Mucosa of rectum (tissue), 2 donors: Measurements from ENCODE around the gene P3H2.

ENCODE experiments used
- H3K27ac ChIP-seq, 2 donors: one replicate each; pipeline ENCODE4 v1.7.0; 2013; ENCODE audit warnings: inconsistent platforms in 2 of 2, low read depth in 2 of 2, low read length in 2 of 2
- H3K27me3 ChIP-seq, 2 donors: one replicate each; pipeline ENCODE4 v1.7.0; 2013; ENCODE audit warnings: low read length in 2 of 2; ENCODE audit not compliant: control insufficient read depth in 2 of 2, insufficient read depth in 2 of 2
- H3K36me3 ChIP-seq, 2 donors: one replicate each; pipeline ENCODE4 v1.7.0; 2013; ENCODE audit warnings: low read length in 2 of 2; ENCODE audit not compliant: control insufficient read depth in 2 of 2, insufficient read depth in 2 of 2
- H3K4me1 ChIP-seq, 2 donors: one replicate each; pipeline ENCODE4 v1.7.0; 2013; ENCODE audit warnings: low read length in 2 of 2, mild to moderate bottlenecking in 1 of 2; ENCODE audit not compliant: control insufficient read depth in 2 of 2, insufficient read depth in 2 of 2
- H3K4me3 ChIP-seq, 2 donors: one replicate each; pipeline ENCODE4 v1.7.0; 2013; ENCODE audit warnings: low read length in 2 of 2
- H3K9ac ChIP-seq, 2 donors: one replicate each; pipeline ENCODE4 v1.7.0; 2013; ENCODE audit warnings: low read length in 2 of 2, low read depth in 1 of 2, mild to moderate bottlenecking in 1 of 2
- H3K9me3 ChIP-seq, 2 donors: one replicate each; pipeline ENCODE4 v1.7.0; 2013; ENCODE audit warnings: low read length in 2 of 2; ENCODE audit not compliant: control insufficient read depth in 2 of 2
- donor health status: healthy.
- donor health status: Normal muscosa, but diverticular disease.

P3H2 gene

GRCh38 chr3:190116551-190117067 lies 4.1 kb downstream of the P3H2 start:
- H3K36me3 ChIP-seq = no peaks in the 10 kb centered on the region

DNA sequence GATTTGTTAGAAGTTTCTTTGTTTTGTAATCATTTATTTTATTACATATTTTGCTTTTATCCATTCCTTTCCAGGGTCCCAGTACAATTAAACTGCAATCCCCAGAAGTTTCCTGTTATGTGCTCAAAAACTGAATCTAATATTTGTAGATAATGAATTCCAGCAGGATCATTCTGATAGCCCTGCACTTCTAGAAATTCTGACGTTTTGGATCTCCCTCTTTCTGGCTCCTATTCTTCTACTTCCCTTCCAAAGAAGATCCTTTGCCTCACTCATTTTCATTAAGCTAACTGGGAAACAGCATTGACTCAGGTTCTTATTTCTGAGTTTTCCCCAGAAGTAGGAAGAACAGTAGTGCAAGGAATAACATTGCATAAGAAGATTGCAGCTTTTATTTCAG lies 9.9 kb downstream of the P3H2 start:
- H3K36me3 ChIP-seq = no peaks in the 10 kb centered on the region
- H3K4me1 ChIP-seq = no peaks in the 10 kb centered on the region
- no peaks in the 10 kb centered on the region for H3K9me3 ChIP-seq
- no peak overlapping the region for H3K9ac ChIP-seq
- H3K4me3 ChIP-seq = no peak overlapping the region
- no peaks in the 10 kb centered on the region for H3K27me3 ChIP-seq
- no peak overlapping the region for H3K27ac ChIP-seq

More at GRCh38 chr3:190116551-190117067, 4.1 kb downstream of the P3H2 start:
- peaks cover 5 to 7% of the 10 kb centered on the region in 2 donors for H3K4me1 ChIP-seq
- no peak overlapping the region for H3K4me3 ChIP-seq
- peaks cover 0 to 5% of the 10 kb centered on the region in 2 donors for H3K27me3 ChIP-seq
- H3K27ac ChIP-seq = no peak overlapping the region
- H3K9me3 ChIP-seq = no peaks in the 10 kb centered on the region
- no peak overlapping the region for H3K9ac ChIP-seq

DNA sequence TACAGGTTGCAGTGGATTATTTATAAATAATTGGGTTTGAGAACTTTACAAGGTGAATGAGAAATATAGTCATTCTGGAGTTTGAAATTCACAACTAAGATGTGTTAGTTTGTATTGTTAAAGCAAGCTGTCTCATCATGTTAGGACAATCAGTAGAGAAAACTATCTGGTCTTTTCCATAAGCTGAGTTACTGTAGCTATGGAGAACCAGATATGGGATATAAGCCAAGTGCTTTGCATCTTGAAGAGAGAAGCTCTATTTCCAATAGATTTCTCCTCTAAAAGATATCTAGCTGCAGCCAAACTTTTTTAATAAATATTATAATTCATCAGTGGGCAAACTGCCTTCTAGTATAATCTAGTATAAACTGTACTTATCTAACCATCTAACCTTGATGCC lies 11.3 kb downstream of the P3H2 start:
- H3K4me1 ChIP-seq = no peaks in the 10 kb centered on the region
- no peaks in the 10 kb centered on the region for H3K36me3 ChIP-seq
- H3K4me3 ChIP-seq = no peak overlapping the region
- H3K9me3 ChIP-seq = no peaks in the 10 kb centered on the region
- H3K27ac ChIP-seq = no peak overlapping the region
- no peak overlapping the region for H3K9ac ChIP-seq
- H3K27me3 ChIP-seq = no peaks in the 10 kb centered on the region

DNA sequence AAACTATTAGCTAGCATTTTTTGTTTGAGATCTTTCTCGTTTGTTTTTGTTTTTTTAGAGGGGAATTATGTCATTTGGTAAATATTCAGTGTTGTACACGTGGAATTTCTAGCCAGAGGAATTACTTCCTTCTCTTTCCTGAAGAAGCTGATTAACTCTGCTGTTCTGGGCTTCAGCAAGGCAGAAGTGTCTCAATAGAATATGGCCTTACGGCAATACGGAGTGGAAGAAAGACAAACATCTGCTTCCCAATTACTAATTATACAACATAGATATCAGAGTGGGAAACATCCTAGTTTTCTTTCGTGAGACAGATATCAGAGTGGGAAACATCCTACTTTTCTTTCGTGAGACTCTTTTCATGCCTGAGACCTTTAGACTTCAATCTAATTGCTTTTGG lies 11.9 kb downstream of the P3H2 start:
- H3K4me3 ChIP-seq = no peak overlapping the region
- no peaks in the 10 kb centered on the region for H3K36me3 ChIP-seq
- H3K9ac ChIP-seq = no peak overlapping the region
- H3K27me3 ChIP-seq = no peaks in the 10 kb centered on the region
- no peaks in the 10 kb centered on the region for H3K9me3 ChIP-seq
- H3K27ac ChIP-seq = no peak overlapping the region
- no peaks in the 10 kb centered on the region for H3K4me1 ChIP-seq

DNA sequence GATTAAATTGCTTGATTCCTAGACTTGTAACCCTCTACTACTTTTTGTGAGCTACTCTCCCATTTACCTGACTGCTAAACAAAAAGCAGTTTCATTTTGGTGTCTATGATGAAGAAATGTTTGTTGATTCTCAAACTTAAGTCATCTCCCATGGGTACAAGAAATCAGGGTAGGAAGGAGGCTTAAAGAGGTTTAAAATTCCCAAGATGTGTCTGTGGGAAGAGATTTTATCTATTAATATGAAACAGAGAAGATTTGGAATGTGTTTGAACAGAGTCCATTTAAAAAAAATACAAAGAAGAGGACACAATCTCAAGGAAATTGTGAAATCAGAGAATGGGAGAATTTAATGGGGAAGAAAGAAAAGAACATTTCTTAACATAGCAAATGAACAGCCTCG lies 14.8 kb downstream of the P3H2 start:
- no peaks in the 10 kb centered on the region for H3K9me3 ChIP-seq
- no peak overlapping the region for H3K9ac ChIP-seq
- H3K36me3 ChIP-seq = no peaks in the 10 kb centered on the region
- H3K27me3 ChIP-seq = no peaks in the 10 kb centered on the region
- no peaks in the 10 kb centered on the region for H3K4me1 ChIP-seq
- H3K27ac ChIP-seq = no peak overlapping the region
- no peak overlapping the region for H3K4me3 ChIP-seq

DNA sequence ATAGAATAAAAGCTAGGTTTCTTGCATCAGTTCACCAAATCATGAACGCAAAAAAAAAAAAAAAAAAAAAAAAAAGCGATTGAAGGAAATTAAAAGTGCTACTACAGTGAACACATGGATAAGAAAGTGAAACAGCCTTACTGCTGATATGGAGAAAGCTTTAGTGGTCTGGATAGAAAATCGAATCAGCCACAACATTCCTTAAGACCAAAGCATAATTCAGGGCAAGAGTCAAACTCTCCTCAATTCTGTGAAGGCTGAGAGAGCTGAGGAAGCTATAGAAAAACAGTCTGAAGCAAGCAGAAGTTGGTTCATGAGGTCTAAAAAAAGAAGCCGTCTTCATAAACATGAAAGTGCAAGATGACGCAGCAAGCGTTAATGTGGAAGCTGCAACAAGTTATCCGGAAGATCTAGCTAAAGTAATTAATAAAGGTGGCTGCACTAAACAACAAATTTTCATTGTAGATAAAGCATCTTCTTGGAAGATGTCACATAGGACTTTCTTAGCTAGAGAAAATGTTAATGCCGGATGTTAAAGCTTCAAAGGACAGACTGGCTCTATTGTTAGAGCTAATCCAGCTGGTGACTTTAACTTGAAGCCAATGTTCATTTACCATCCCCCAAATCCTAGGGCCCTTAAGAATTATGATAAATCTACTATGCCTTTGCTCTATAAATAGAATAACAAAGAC lies 19.2 kb downstream of the P3H2 start:
- Histone ChIP-seq H3K4me1 (no peaks in the 10 kb centered on the region), H3K27ac (peak overlapping the region; percentile 2 to 34), H3K36me3 (no peaks in the 10 kb centered on the region), H3K4me3 (peak overlapping the region in 1 of 2 donors; percentile 39), H3K9me3 (no peaks in the 10 kb centered on the region), H3K9ac (no peak overlapping the region), H3K27me3 (no peaks in the 10 kb centered on the region)

GRCh38 chr3:190099099-190099498 lies 21.6 kb downstream of the P3H2 start:
- H3K36me3 ChIP-seq = no peaks in the 10 kb centered on the region
- H3K9ac ChIP-seq = no peak overlapping the region
- no peak overlapping the region for H3K27ac ChIP-seq
- H3K27me3 ChIP-seq = no peaks in the 10 kb centered on the region
- H3K9me3 ChIP-seq = no peaks in the 10 kb centered on the region
- H3K4me1 ChIP-seq = peaks cover 0 to 4% of the 10 kb centered on the region in 2 donors
- no peak overlapping the region for H3K4me3 ChIP-seq

GRCh38 chr3:190097617-190098016 lies 23.1 kb downstream of the P3H2 start:
- no peak overlapping the region for H3K9ac ChIP-seq
- H3K36me3 ChIP-seq = no peaks in the 10 kb centered on the region
- no peak overlapping the region for H3K27ac ChIP-seq
- no peaks in the 10 kb centered on the region for H3K27me3 ChIP-seq
- H3K4me3 ChIP-seq = no peak overlapping the region
- H3K9me3 ChIP-seq = no peaks in the 10 kb centered on the region
- peaks cover 0 to 4% of the 10 kb centered on the region in 2 donors for H3K4me1 ChIP-seq

GRCh38 chr3:190097025-190097424 lies 23.7 kb downstream of the P3H2 start:
- no peak overlapping the region for H3K4me3 ChIP-seq
- no peak overlapping the region for H3K9ac ChIP-seq
- no peaks in the 10 kb centered on the region for H3K27me3 ChIP-seq
- no peaks in the 10 kb centered on the region for H3K9me3 ChIP-seq
- H3K36me3 ChIP-seq = no peaks in the 10 kb centered on the region
- peaks cover 0 to 4% of the 10 kb centered on the region in 2 donors for H3K4me1 ChIP-seq
- H3K27ac ChIP-seq = no peak overlapping the region

GRCh38 chr3:190096345-190096744 lies 24.4 kb downstream of the P3H2 start:
- no peaks in the 10 kb centered on the region for H3K36me3 ChIP-seq
- no peaks in the 10 kb centered on the region for H3K27me3 ChIP-seq
- no peak overlapping the region for H3K9ac ChIP-seq
- peaks cover 0 to 4% of the 10 kb centered on the region in 2 donors for H3K4me1 ChIP-seq
- H3K4me3 ChIP-seq = no peak overlapping the region
- no peaks in the 10 kb centered on the region for H3K9me3 ChIP-seq
- no peak overlapping the region for H3K27ac ChIP-seq
